GM13976 (cell line): ENCODE measurements around the gene TSHZ3.

Experiments used
- DNase-seq: peaks from one replicate; pipeline ENCODE4 v3.0.0; 2012; ENCODE audit warnings: low spot score
- CTCF ChIP-seq: IDR thresholded peaks from 2 replicates; pipeline ENCODE4 v1.5.1; 2012; ENCODE audit warnings: borderline replicate concordance, mild to moderate bottlenecking; ENCODE audit not compliant: insufficient read depth; ENCODE audit errors: extremely low read depth, missing control alignments, control extremely low read depth
- in situ Hi-C: fragments of 300-500 bp; cut with MboI; formaldehyde crosslinking; loops from one replicate; pipeline ENCODE4 v1.12.0; 2022; ENCODE audit warnings: low sequenced_read_pairs, mixed read lengths, inconsistent platforms; ENCODE audit not compliant: unreplicated experiment

TSHZ3 gene

DNA sequence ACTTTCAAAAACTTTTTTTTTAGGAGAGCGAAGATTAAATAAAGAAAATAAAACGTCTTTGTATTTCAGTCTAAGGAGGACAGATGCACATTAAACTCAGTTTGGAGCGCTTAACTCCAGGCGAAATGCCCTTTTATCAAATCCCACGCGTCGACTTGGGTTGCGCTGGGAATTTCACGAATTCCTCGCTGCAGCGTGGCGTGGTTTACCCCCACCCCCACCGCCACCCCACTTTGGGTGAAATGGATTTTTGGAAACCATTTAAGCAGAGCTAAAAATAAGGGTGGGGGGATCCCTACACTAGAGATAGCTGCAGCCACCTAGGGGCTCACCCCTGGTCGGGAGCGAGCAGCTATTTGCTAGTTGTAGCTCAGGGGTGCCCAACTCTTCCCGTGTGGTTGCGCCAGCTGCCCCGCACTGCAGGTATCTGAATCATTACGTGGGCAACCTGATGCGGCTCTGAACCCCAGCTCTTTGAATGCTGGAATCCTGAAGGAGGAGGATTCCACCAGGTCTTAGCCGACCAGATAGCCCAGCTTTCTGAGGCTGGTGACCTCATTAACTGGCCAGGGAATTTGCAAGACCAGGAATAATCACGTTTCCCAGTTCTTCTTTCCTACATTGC, 6.5 kb upstream of the TSHZ3 start:
- DNase-seq, result no peak
- TF ChIP-seq CTCF, result no peak
- in situ Hi-C loops, result no loop called here

- no peak for TF ChIP-seq CTCF
- in situ Hi-C loops, result no loop called here
- DNase-seq, result no peak
Observed at GRCh38 chr19:31354799-31355664, 5.8 kb upstream of the TSHZ3 start.

- in situ Hi-C loops, result no loop called here
- DNase-seq, result no peak
- TF ChIP-seq CTCF, result no peak
Observed at GRCh38 chr19:31354316-31354715, 5.1 kb upstream of the TSHZ3 start.

GRCh38 chr19:31353833-31354232, 4.6 kb upstream of the TSHZ3 start:
- in situ Hi-C loops, result no loop called here
- DNase-seq, result no peak
- TF ChIP-seq CTCF, result no peak

GRCh38 chr19:31352782-31353651, 3.8 kb upstream of the TSHZ3 start:
- TF ChIP-seq CTCF, result no peak
- DNase-seq, result no peak
- in situ Hi-C loops, result no loop called here

DNA sequence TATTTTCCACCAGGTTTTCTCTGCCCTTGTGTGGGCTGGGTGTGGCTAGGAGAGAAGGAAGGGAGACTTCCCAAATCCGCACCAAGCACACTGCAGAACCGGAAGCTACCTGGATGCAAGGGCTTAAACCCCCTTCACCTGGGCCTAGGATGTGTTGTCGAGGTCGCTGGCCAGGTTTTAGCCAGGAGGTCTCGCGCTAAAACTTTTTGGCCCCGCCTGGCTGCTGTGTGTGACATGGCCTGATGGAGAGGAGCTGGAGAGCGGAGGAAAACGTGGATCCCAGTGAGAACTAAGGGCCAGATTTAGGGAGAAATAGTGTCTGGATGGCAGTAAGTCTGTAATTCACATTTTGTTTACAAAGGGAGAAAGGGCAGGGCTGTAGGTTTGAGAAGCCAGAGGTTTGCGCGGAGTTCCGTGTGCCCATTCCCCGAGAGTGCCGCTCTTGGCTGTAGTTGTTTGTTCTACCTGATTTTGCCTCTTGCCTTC, 3.1 kb upstream of the TSHZ3 start:
- no peak for TF ChIP-seq CTCF
- no peak for DNase-seq
- in situ Hi-C loops, result no loop called here
